ENCODE results near the gene HLA-C. TPM values are rescaled to one million over a fixed set of nuclear protein-coding genes. Genes with fewer than 3 reads are reported as not detected.
A peak's percentile ranks its signal among the peaks of the same experiment; 100 is the strongest.
"Not testable (repeated sequence)": the region's sequence is repeated elsewhere in the genome, so short reads cannot be mapped to it uniquely, and the experiment has no call there.

The HLA-C gene
- total RNA-seq, 3 donors from 2014 or later (not counting 1 experiment from before 2014, with no cell fraction given): 2,828 to 3,894 (median 3,245) TPM

DNA sequence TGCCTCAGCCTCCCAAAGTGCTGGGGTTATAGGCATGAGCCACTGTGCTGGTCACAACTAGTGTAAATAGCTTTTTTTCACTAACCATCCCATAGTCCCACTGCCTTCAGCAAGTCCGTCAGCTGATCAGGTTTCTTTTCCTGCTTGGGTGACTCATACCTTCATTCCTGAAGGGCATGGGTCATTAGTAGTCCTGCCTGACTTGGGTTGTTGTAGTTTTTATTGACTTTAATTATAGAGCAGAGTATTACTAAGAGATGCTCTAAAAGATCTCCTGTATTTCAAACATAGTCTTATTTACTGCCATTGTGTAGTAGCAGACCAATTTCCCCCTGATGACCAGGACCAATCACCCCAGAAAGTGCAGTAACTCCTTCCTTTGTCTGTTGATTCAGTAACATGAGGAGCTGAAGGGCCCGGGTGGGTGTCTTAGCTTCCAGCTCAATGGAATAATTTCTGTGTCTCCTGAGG, 25.8 kb downstream of the HLA-C start:
- peaks cover 31% of the 10 kb centered on the region for H3K36me3 Mint-ChIP-seq
- peaks cover 35 to 49% of the 10 kb centered on the region in 2 donors for H3K27me3 Mint-ChIP-seq (ENCODE audit: low read depth in 2 of 2)
- H3K9me3 Mint-ChIP-seq: peaks cover 7 to 15% of the 10 kb centered on the region in 2 donors
- intact Hi-C loops (cut with micrococcal nuclease): no loop called here
- H3K27ac Mint-ChIP-seq: no peak overlapping the region
- no peak overlapping the region for H3K4me3 Mint-ChIP-seq
- Histone ChIP-seq H3K4me3 (ENCODE audit: low read length) (no peak overlapping the region), H3K36me3 (ENCODE audit: control insufficient read depth, insufficient read depth, low read length) (no peaks in the 10 kb centered on the region), H3K4me1 (ENCODE audit: control insufficient read depth, insufficient read depth, low read length) (no peaks in the 10 kb centered on the region), H3K9me3 (ENCODE audit: control insufficient read depth, insufficient read depth, low read length) (no peaks in the 10 kb centered on the region), H3K27ac (ENCODE audit: low read length) (no peak overlapping the region), H3K27me3 (ENCODE audit: control insufficient read depth, insufficient read depth, low read length) (no peaks in the 10 kb centered on the region)
- no peak for ATAC-seq
- DNase-seq: no peak
- TF ChIP-seq, protein P1, sequence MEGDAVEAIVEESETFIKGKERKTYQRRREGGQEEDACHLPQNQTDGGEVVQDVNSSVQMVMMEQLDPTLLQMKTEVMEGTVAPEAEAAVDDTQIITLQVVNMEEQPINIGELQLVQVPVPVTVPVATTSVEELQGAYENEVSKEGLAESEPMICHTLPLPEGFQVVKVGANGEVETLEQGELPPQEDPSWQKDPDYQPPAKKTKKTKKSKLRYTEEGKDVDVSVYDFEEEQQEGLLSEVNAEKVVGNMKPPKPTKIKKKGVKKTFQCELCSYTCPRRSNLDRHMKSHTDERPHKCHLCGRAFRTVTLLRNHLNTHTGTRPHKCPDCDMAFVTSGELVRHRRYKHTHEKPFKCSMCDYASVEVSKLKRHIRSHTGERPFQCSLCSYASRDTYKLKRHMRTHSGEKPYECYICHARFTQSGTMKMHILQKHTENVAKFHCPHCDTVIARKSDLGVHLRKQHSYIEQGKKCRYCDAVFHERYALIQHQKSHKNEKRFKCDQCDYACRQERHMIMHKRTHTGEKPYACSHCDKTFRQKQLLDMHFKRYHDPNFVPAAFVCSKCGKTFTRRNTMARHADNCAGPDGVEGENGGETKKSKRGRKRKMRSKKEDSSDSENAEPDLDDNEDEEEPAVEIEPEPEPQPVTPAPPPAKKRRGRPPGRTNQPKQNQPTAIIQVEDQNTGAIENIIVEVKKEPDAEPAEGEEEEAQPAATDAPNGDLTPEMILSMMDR (IDR thresholded peaks at IDR 0.05): no peak
- WGBS (ENCODE audit: insufficient coverage): 91% methylated on average over 2 of the region's 2 CpGs
- H3K4me1 Mint-ChIP-seq: no peaks in the 10 kb centered on the region

DNA sequence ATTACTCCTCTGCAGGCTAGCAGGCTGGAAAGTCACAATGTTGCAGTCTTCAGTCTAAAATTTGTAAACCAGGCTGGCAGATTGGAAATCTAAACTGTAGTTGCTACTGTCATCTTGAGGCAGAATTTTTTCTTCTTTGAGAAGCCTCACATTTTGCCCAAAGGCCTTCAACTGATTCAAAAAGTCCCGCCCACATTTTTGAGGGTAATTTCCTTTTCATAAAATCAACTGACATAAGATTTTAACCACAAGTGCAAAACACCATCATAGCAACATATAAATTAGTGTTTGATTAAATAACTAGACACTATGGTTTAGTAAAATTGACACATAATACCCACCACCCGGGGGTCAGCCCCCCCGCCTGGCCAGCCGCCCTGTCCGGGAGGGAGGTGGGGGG, 28.4 kb downstream of the HLA-C start:
- Histone ChIP-seq H3K27me3 (ENCODE audit: control insufficient read depth, insufficient read depth, low read length) (no peaks in the 10 kb centered on the region), H3K36me3 (ENCODE audit: control insufficient read depth, insufficient read depth, low read length) (no peaks in the 10 kb centered on the region), H3K4me3 (ENCODE audit: low read length) (no peak overlapping the region), H3K4me1 (ENCODE audit: control insufficient read depth, insufficient read depth, low read length) (no peaks in the 10 kb centered on the region), H3K9me3 (ENCODE audit: control insufficient read depth, insufficient read depth, low read length) (no peaks in the 10 kb centered on the region), H3K27ac (ENCODE audit: low read length) (no peak overlapping the region)
- Mint-ChIP-seq H3K27ac (no peak overlapping the region), H3K4me1 (no peaks in the 10 kb centered on the region), H3K27me3 (ENCODE audit: low read depth in 2 of 2) (peaks cover 25 to 32% of the 10 kb centered on the region in 2 donors), H3K36me3 (peaks cover 23% of the 10 kb centered on the region), H3K9me3 (peaks cover 7 to 12% of the 10 kb centered on the region in 2 donors), H3K4me3 (no peak overlapping the region)
- intact Hi-C loops (cut with micrococcal nuclease): no loop called here
- DNase-seq: peak in 1 of 2 donors; percentile 55
- 100% methylated on average over 1 of the region's 5 CpGs for WGBS (ENCODE audit: insufficient coverage)
- TF ChIP-seq, protein P1 (IDR thresholded peaks at IDR 0.05): no peak
- no peak for ATAC-seq

DNA sequence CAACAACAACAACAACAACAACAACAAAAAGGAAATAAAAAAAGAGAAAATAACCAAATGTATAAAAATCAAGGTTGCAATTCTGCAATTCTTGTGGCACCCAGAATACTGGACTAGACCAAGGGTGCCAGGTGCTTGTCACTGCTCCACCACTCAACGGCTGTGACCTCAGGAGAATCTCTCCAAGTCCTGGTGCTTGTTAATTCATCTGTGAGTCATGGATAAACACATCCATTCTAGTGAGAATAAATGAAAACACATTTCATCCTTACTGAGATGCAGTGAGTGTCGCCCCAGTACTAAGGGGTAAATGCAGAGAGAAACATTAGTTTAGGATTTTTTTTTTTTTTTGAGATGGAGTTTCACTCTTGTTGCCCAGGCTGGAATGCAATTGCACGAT, 32.0 kb downstream of the HLA-C start:
- no peak overlapping the region for H3K4me3 Mint-ChIP-seq
- Histone ChIP-seq H3K27ac (ENCODE audit: low read length) (no peak overlapping the region), H3K4me1 (ENCODE audit: control insufficient read depth, insufficient read depth, low read length) (no peaks in the 10 kb centered on the region), H3K27me3 (ENCODE audit: control insufficient read depth, insufficient read depth, low read length) (no peaks in the 10 kb centered on the region), H3K9me3 (ENCODE audit: control insufficient read depth, insufficient read depth, low read length) (no peaks in the 10 kb centered on the region), H3K4me3 (ENCODE audit: low read length) (no peak overlapping the region), H3K36me3 (ENCODE audit: control insufficient read depth, insufficient read depth, low read length) (no peaks in the 10 kb centered on the region)
- ATAC-seq (no peak), DNase-seq (no peak)
- H3K4me1 Mint-ChIP-seq: no peaks in the 10 kb centered on the region
- H3K36me3 Mint-ChIP-seq: no peaks in the 10 kb centered on the region
- H3K27ac Mint-ChIP-seq: no peak overlapping the region
- 89% methylated on average over 1 of the region's 3 CpGs for WGBS (ENCODE audit: insufficient coverage)
- H3K9me3 Mint-ChIP-seq: no peaks in the 10 kb centered on the region
- TF ChIP-seq, protein P1 (IDR thresholded peaks at IDR 0.05): no peak
- H3K27me3 Mint-ChIP-seq (ENCODE audit: low read depth in 2 of 2): peaks cover 12 to 14% of the 10 kb centered on the region in 2 donors
- intact Hi-C loops (cut with micrococcal nuclease): no loop called here

DNA sequence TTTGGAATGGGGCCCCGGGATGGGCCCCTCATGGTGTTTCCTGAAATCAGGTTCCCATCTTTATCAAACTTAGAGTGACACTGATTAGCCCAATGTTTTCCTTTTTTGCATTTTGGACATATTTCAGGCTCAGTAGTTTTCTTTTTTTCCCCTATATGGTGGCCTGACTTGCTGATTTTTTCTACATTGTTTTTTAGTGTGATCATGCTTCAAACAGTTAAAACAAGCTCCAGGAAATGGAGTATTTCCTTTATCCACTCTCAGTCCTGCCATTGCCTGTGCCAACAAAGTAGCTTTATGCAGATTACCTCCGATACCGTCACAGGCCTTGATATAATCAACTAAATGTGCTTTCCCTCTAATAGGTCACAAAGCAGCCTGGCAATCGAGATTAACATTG, 37.8 kb downstream of the HLA-C start:
- H3K36me3 Mint-ChIP-seq; H3K4me1 Mint-ChIP-seq; H3K27ac ChIP-seq (ENCODE audit: low read length); H3K4me1 ChIP-seq (ENCODE audit: control insufficient read depth, insufficient read depth, low read length); H3K27me3 ChIP-seq (ENCODE audit: control insufficient read depth, insufficient read depth, low read length); H3K4me3 Mint-ChIP-seq; ATAC-seq; H3K27ac Mint-ChIP-seq; H3K9me3 ChIP-seq (ENCODE audit: control insufficient read depth, insufficient read depth, low read length); H3K36me3 ChIP-seq (ENCODE audit: control insufficient read depth, insufficient read depth, low read length); H3K4me3 ChIP-seq (ENCODE audit: low read length); H3K9me3 Mint-ChIP-seq; DNase-seq; intact Hi-C loops (cut with micrococcal nuclease): not testable (repeated sequence)
- peaks cover 24 to 33% of the 10 kb centered on the region in 2 donors for H3K27me3 Mint-ChIP-seq (ENCODE audit: low read depth in 2 of 2)
- WGBS (ENCODE audit: insufficient coverage): 6% methylated on average over 3 of the region's 4 CpGs

Data from natural killer cell (primary cell).